HUES64 (cell line): Measurements from ENCODE around the gene COPS8.

ENCODE experiments used
- H3K27ac ChIP-seq: 2 replicates; pipeline ENCODE4 v1.7.0; 2013; ENCODE audit warnings: low read depth, low read length, inconsistent platforms
- H3K27me3 ChIP-seq: 2 replicates; pipeline ENCODE4 v1.6.1; 2013; ENCODE audit warnings: mild to moderate bottlenecking, low read length; ENCODE audit not compliant: insufficient read depth
- H3K36me3 ChIP-seq: 2 replicates; pipeline ENCODE4 v1.6.1; 2013; ENCODE audit warnings: mild to moderate bottlenecking, low read length; ENCODE audit not compliant: insufficient read depth
- H3K4me1 ChIP-seq: 2 replicates; pipeline ENCODE4 v1.6.1; 2013; ENCODE audit warnings: mild to moderate bottlenecking, low read length, moderate library complexity; ENCODE audit not compliant: insufficient read depth
- H3K4me3 ChIP-seq: 2 replicates; pipeline ENCODE4 v1.5.1; 2013; ENCODE audit warnings: mild to moderate bottlenecking, low read length, moderate library complexity
- H3K9ac ChIP-seq: 2 replicates; pipeline ENCODE4 v1.6.1; 2013; ENCODE audit warnings: mild to moderate bottlenecking, low read depth, low read length
- H3K9me3 ChIP-seq: 2 replicates; pipeline ENCODE4 v1.6.1; 2013; ENCODE audit warnings: low read depth, low read length; ENCODE audit not compliant: insufficient read depth
- WGBS: fragments of 150-250, 120-280 bp; methylation state at CpG from one replicate; pipeline ENCODE4 v1.1.7; 2013; ENCODE audit warnings: missing lambda C conversion rate; 5-methylcytosine and 5-hydroxymethylcytosine counted together

Gene COPS8

DNA sequence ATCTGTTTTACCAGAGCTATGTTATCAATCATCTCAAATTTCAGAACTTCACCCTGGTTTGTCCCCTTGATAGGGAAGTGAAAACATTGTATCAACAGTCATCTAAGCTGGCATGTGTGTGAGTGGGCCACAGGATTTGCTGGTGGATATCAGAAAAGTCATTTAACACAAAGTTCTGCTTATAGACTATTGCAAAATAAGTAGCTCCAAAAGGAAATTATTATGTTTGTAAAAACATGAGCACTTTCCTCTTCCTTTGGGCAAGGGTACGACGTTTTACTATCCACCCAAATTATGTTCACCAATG is 20.7 kb upstream of the COPS8 start:
- Histone ChIP-seq H3K9me3 (no peaks in the 10 kb centered on the region), H3K27me3 (no peaks in the 10 kb centered on the region), H3K36me3 (no peaks in the 10 kb centered on the region), H3K9ac (no peak overlapping the region), H3K4me1 (peaks cover 3% of the 10 kb centered on the region; the same call in 1 of the 2 replicates), H3K4me3 (no peak overlapping the region), H3K27ac (no peak overlapping the region)
- WGBS: 95% methylated on average over 2 of the region's 2 CpGs

- no peaks in the 10 kb centered on the region for H3K27me3 ChIP-seq
- H3K4me1 ChIP-seq: no peaks in the 10 kb centered on the region; the same call in 1 of the 2 replicates
Observed at GRCh38 chr2:237066396-237066795, 19.3 kb upstream of the COPS8 start.

DNA sequence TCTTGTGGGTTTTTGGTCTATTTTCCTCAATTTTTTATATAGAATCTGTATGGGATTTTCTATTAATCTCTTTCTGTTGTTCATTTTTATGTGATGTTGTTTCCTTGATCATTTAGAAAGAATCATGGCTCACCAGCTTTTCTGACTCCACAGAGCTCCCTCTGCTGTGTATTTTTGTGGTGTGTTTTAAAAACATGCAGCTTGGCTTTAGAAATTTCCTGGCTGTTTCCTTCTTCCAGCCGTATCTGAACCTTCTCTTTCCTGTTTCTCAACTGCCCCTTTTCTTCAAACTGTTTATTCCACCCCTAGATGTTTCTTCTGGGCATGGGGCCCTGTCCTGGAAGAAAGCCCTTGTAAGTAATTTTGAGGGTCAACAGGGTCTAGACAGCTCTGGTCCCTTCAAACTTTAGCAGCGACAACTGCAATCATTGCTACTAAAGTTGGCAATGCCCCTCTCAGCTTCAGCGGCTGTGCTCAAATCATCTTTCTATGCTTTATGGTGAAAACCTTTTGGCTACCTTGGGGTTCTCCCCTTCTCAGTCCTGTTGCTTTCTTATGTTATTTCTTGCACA is 17.6 kb upstream of the COPS8 start:
- WGBS: 92% methylated on average over 3 of the region's 3 CpGs
- no peak overlapping the region for H3K27ac ChIP-seq
- no peak overlapping the region for H3K9ac ChIP-seq
- no peaks in the 10 kb centered on the region for H3K4me1 ChIP-seq
- no peaks in the 10 kb centered on the region for H3K36me3 ChIP-seq
- H3K27me3 ChIP-seq: no peaks in the 10 kb centered on the region
- H3K9me3 ChIP-seq: peaks cover 2% of the 10 kb centered on the region; the same call in 1 of the 2 replicates
- no peak overlapping the region for H3K4me3 ChIP-seq

More at GRCh38 chr2:237066396-237066795, 19.3 kb upstream of the COPS8 start:
- no peak overlapping the region for H3K9ac ChIP-seq
- 88% methylated on average over 2 of the region's 2 CpGs for WGBS
- H3K27ac ChIP-seq: no peak overlapping the region
- no peaks in the 10 kb centered on the region for H3K36me3 ChIP-seq
- H3K9me3 ChIP-seq: peaks cover 2% of the 10 kb centered on the region; the same call in 1 of the 2 replicates
- no peak overlapping the region for H3K4me3 ChIP-seq

GRCh38 chr2:237072067-237072931 is 13.4 kb upstream of the COPS8 start:
- 83% methylated on average over 24 of the region's 24 CpGs for WGBS
- H3K4me1 ChIP-seq: no peaks in the 10 kb centered on the region
- no peak overlapping the region for H3K4me3 ChIP-seq
- peaks cover 2% of the 10 kb centered on the region; the same call in 1 of the 2 replicates for H3K9me3 ChIP-seq
- H3K27me3 ChIP-seq: no peaks in the 10 kb centered on the region
- no peak overlapping the region for H3K27ac ChIP-seq
- no peak overlapping the region for H3K9ac ChIP-seq
- H3K36me3 ChIP-seq: no peaks in the 10 kb centered on the region

- H3K27me3 ChIP-seq: no peaks in the 10 kb centered on the region
- no peaks in the 10 kb centered on the region for H3K36me3 ChIP-seq
- H3K9ac ChIP-seq: no peak overlapping the region
- H3K4me1 ChIP-seq: no peaks in the 10 kb centered on the region
- H3K9me3 ChIP-seq: peaks cover 2% of the 10 kb centered on the region; the same call in 1 of the 2 replicates
- WGBS: 70% methylated on average over 4 of the region's 4 CpGs
- H3K4me3 ChIP-seq: no peak overlapping the region
- no peak overlapping the region for H3K27ac ChIP-seq
Observed at GRCh38 chr2:237073552-237073951, 12.1 kb upstream of the COPS8 start.

DNA sequence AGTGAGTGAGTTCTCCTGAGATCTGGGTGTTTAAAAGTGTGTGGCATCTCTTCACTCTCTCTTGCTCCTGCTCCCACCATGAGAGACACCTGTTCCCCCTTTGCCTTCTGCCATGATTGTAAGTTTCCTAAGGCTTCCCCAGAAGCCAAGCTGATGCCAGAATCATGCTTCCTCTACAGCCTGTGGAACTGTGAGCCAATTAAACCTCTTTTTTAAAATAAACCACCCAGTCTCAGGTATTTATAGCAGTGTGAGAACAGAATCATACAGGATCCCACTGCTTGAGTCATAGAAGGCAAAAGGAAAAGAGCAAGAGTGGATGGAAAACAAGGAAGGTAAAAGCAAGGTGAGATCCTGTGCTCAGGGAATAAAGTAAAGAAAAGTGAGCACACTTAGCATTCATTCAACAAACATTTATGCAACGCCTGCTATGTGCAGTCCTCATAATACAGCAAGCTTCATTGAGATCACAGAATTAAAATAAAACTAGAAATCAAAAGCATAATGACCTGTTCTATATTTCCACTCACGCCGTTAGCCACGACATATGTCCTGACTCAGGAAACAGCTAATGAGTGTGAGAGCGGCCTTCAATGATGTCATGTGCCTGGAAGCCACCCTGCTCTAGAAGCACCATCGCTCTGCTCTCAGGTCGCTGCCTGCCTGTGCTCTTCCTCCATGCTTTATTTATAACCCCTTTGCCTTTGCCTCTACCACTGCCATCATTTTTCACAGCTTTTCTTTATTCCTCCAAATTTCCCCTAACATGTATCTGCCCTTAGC is 11.3 kb upstream of the COPS8 start:
- no peaks in the 10 kb centered on the region for H3K4me1 ChIP-seq
- 91% methylated on average over 7 of the region's 7 CpGs for WGBS
- no peaks in the 10 kb centered on the region for H3K27me3 ChIP-seq
- no peaks in the 10 kb centered on the region for H3K36me3 ChIP-seq
- H3K27ac ChIP-seq: no peak overlapping the region
- H3K9ac ChIP-seq: no peak overlapping the region
- no peak overlapping the region for H3K4me3 ChIP-seq
- H3K9me3 ChIP-seq: peaks cover 2% of the 10 kb centered on the region; the same call in 1 of the 2 replicates

DNA sequence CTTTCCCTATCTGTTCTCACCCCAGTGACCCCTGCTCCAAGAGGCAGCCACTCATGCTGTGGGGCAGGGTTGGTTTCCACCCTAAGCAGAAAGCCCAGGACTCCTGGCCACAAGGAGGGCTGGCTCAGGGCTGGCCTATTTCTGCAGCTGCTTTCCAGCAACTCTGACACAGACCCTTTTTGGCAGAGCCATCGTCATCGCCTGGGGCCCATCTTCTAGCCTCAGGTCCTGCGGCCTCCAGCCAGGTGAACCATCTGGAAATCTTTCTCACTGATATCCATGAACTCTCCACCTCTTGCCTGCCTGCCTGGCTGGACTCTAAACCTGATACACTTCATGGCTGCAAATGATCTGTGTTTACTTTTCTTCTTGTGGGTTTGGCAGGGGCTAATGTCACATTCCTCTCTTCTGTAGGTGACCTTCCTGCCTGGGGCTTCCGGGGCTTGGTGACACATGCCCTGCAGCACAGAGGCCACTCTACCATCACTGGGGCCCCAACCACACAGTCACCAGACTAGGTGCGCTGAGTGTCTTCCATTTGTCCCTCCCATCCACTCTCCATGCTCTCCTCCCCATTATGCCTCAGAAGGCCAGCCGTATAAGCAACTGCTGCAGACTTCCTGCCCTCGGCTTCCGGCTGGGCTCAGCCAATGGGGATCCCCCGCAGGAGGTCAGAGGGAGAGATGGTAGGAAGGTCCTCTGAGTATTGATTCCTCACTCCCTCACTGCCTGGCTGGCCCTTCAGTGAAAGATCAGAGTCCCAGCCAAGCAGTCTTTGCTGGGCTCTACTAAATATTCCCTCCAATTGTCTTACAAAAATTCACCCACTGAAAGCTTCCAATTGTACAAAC is 9.7 kb upstream of the COPS8 start:
- 88% methylated on average over 9 of the region's 9 CpGs for WGBS

DNA sequence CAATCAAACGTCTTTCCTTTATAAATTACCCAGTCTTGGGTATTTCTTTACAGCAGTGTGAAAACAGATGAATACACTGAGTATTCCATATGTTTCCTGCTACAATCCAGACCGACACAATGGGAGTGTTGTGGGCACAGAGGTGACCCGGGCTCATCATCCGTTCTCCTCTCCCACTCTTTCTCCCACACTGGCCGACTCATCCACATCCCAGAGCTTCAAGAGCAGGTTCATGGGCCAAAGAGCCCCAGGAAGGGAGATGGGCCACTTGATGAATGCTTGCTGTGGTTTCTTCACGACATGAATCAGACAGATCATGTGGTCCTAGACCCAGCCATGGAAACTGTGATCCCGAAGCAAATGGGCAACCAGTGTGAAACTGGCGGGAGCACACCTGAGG is 4.1 kb upstream of the COPS8 start:
- Histone ChIP-seq H3K36me3 (no peaks in the 10 kb centered on the region), H3K27me3 (no peaks in the 10 kb centered on the region), H3K27ac (no peak overlapping the region), H3K9ac (no peak overlapping the region), H3K9me3 (no peaks in the 10 kb centered on the region), H3K4me3 (no peak overlapping the region), H3K4me1 (peaks cover 7% of the 10 kb centered on the region; the same call in 1 of the 2 replicates)
- WGBS: 94% methylated on average over 8 of the region's 8 CpGs

More for the DNA sequence above, 9.7 kb upstream of the COPS8 start:
- Histone ChIP-seq H3K9ac (no peak overlapping the region), H3K27ac (no peak overlapping the region), H3K27me3 (no peaks in the 10 kb centered on the region), H3K36me3 (no peaks in the 10 kb centered on the region), H3K4me1 (no peaks in the 10 kb centered on the region), H3K4me3 (no peak overlapping the region), H3K9me3 (peaks cover under 1% of the 10 kb centered on the region; the same call in 1 of the 2 replicates)

GRCh38 chr2:237083026-237083425 is 2.7 kb upstream of the COPS8 start:
- H3K27ac ChIP-seq: no peak overlapping the region
- H3K9me3 ChIP-seq: no peaks in the 10 kb centered on the region
- WGBS: 94% methylated on average over 3 of the region's 3 CpGs
- no peaks in the 10 kb centered on the region for H3K27me3 ChIP-seq
- H3K4me3 ChIP-seq: no peak overlapping the region
- H3K9ac ChIP-seq: no peak overlapping the region
- H3K36me3 ChIP-seq: peaks cover 9% of the 10 kb centered on the region; the same call in 1 of the 2 replicates
- H3K4me1 ChIP-seq: peaks cover 12% of the 10 kb centered on the region; the same call in 1 of the 2 replicates

DNA sequence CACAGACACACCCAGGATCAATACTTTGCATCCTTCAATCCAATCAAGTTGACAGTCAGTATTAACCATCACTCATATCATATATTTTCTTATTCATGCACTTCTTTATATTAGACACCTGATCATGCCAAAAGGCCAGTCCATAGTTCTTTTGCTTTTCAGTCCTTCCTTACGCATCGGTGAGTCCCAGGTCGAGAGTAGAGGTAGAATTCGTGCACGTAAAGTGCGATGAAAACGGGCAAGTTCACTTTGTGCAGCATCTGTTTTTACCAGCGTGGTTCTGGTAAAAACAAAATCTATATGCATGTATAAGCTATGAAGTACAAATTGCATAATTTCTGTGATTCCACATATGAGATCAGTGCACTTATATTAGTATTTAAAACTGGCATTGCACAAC is 1.2 kb upstream of the COPS8 start:
- Histone ChIP-seq H3K27me3 (no peaks in the 10 kb centered on the region), H3K36me3 (peaks cover 22% of the 10 kb centered on the region), H3K4me3 (peak overlapping the region; percentile 98), H3K9ac (no peak overlapping the region; the same call in 1 of the 2 replicates), H3K4me1 (peaks cover 12% of the 10 kb centered on the region; the same call in 1 of the 2 replicates), H3K9me3 (no peaks in the 10 kb centered on the region), H3K27ac (no peak overlapping the region)
- WGBS: 93% methylated on average over 8 of the region's 8 CpGs
